Stimulated activated CD8-positive, alpha-beta memory T cell treated with anti-CD3 and anti-CD28 coated beads, Interleukin-15, amount 100 ng/mL, for 4 hours (primary cell): ENCODE results near the gene LCP1.

Source experiments
- DNase-seq, 2 donors: peaks; one replicate each; pipeline ENCODE4 v3.0.0-alpha.2; 2020; ENCODE audit warnings: low read depth in 2 of 2

LCP1 gene

GRCh38 chr13:46127358-46128023 lies 54.5 kb downstream of the LCP1 start:
- DNase-seq: no peak

- peak in 1 of 2 donors; percentile 36 for DNase-seq
These were observed 55.2 kb downstream of the LCP1 start for GRCh38 chr13:46126552-46127357.

- no peak for DNase-seq
These were observed 55.9 kb downstream of the LCP1 start for GRCh38 chr13:46126056-46126455.

GRCh38 chr13:46124967-46125933 lies 56.7 kb downstream of the LCP1 start:
- no peak for DNase-seq

GRCh38 chr13:46124531-46124966 lies 57.4 kb downstream of the LCP1 start:
- DNase-seq: no peak

GRCh38 chr13:46122304-46122703 lies 59.7 kb downstream of the LCP1 start:
- no peak for DNase-seq

GRCh38 chr13:46121597-46122163 lies 60.3 kb downstream of the LCP1 start:
- DNase-seq: no peak

GRCh38 chr13:46121033-46121432 lies 60.9 kb downstream of the LCP1 start:
- no peak for DNase-seq

- DNase-seq: no peak
These were observed 61.9 kb downstream of the LCP1 start for GRCh38 chr13:46119883-46120614.

- DNase-seq: no peak
These were observed 65.1 kb downstream of the LCP1 start for GRCh38 chr13:46116653-46117502.

- no peak for DNase-seq
These were observed 67.4 kb downstream of the LCP1 start for GRCh38 chr13:46114613-46115012.

- no peak for DNase-seq
These were observed 68.4 kb downstream of the LCP1 start for GRCh38 chr13:46113596-46113995.

- no peak for DNase-seq
These were observed 70.8 kb downstream of the LCP1 start for GRCh38 chr13:46111151-46111550.

GRCh38 chr13:46109451-46109850 lies 72.5 kb downstream of the LCP1 start:
- no peak for DNase-seq

GRCh38 chr13:46106839-46107371 lies 75.1 kb downstream of the LCP1 start:
- DNase-seq: no peak

GRCh38 chr13:46104868-46105267 lies 77.1 kb downstream of the LCP1 start, which contains the start of gene CPB2:
Gene CPB2, minus strand, starts transcription at chr13:46105033. Its CDS starts 24 bp downstream, at chr13:46105009.
- no peak for DNase-seq

GRCh38 chr13:46103037-46103436 lies 78.9 kb downstream of the LCP1 start:
- DNase-seq: no peak

- no peak for DNase-seq
These were observed 79.7 kb downstream of the LCP1 start for GRCh38 chr13:46102255-46102605.

GRCh38 chr13:46101484-46102254 lies 80.3 kb downstream of the LCP1 start:
- DNase-seq: no peak
